Body of pancreas (tissue), 4 donors: Measurements from ENCODE around the gene NUTM1.

ENCODE experiments used
- POLR2A ChIP-seq, 3 donors: fragments of 450-650 bp; IDR thresholded peaks; one replicate each; pipeline ENCODE4 v1.6.1; 2016; ENCODE audit warnings: antibody characterized with exemption in 3 of 3, mild to moderate bottlenecking in 2 of 3
- TF ChIP-seq, protein P1 (sequence below), 7 experiments: fragments of 450-650 bp in 4 of 7; fragments of 200-600 bp in 3 of 7; sonication (generic) in 3 of 7; IDR thresholded peaks; one replicate each; pipeline ENCODE4 v1.5.1; 2016 to 2019; ENCODE audit warnings: antibody characterized with exemption in 7 of 7

DNA sequence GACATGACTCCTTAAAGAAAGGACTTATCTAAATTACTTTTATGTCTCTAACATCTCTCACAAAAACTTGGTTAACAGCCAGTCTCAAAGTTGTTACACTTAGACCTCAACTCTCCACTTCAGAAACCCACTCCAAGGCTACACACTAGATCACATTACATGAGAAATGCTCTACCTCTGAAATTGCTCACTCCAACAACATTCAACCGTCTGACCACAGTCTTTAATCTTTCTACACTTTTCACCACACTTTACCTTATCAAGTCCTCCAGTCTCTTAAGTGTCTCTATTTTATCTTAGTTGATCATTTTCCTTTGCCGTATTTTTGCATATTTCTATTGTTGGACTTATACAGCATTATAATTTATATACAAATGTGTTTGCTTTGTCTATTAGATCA, 11.3 kb upstream of the NUTM1 start:
- TF ChIP-seq, protein P1, sequence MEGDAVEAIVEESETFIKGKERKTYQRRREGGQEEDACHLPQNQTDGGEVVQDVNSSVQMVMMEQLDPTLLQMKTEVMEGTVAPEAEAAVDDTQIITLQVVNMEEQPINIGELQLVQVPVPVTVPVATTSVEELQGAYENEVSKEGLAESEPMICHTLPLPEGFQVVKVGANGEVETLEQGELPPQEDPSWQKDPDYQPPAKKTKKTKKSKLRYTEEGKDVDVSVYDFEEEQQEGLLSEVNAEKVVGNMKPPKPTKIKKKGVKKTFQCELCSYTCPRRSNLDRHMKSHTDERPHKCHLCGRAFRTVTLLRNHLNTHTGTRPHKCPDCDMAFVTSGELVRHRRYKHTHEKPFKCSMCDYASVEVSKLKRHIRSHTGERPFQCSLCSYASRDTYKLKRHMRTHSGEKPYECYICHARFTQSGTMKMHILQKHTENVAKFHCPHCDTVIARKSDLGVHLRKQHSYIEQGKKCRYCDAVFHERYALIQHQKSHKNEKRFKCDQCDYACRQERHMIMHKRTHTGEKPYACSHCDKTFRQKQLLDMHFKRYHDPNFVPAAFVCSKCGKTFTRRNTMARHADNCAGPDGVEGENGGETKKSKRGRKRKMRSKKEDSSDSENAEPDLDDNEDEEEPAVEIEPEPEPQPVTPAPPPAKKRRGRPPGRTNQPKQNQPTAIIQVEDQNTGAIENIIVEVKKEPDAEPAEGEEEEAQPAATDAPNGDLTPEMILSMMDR (IDR thresholded peaks at IDR 0.05) = no peak
- TF ChIP-seq POLR2A (IDR thresholded peaks at IDR 0.05) = no peak
